ENCODE data around the gene RPL12.

The RPL12 gene

GRCh38 chr9:127428348-127428747 lies 22.9 kb downstream of the RPL12 start:
- ATAC-seq (ENCODE audit: insufficient read depth, low read depth) (no peak), DNase-seq (no peak)
- H3K4me3 ChIP-seq (ENCODE audit: low read depth in 1 of 2, low read length in 2 of 2) = no peak overlapping the region
- H3K9me3 ChIP-seq (ENCODE audit: insufficient read depth, low read length, severe bottlenecking) = no peaks in the 10 kb centered on the region
- no peaks in the 10 kb centered on the region for H3K27me3 ChIP-seq (ENCODE audit: insufficient read depth, low read length, poor library complexity)
- no peak for TF ChIP-seq EZH2 (IDR thresholded peaks at IDR 0.05; ENCODE audit: borderline replicate concordance, low read depth, low read length, severe bottlenecking)
- TF ChIP-seq, protein P1, sequence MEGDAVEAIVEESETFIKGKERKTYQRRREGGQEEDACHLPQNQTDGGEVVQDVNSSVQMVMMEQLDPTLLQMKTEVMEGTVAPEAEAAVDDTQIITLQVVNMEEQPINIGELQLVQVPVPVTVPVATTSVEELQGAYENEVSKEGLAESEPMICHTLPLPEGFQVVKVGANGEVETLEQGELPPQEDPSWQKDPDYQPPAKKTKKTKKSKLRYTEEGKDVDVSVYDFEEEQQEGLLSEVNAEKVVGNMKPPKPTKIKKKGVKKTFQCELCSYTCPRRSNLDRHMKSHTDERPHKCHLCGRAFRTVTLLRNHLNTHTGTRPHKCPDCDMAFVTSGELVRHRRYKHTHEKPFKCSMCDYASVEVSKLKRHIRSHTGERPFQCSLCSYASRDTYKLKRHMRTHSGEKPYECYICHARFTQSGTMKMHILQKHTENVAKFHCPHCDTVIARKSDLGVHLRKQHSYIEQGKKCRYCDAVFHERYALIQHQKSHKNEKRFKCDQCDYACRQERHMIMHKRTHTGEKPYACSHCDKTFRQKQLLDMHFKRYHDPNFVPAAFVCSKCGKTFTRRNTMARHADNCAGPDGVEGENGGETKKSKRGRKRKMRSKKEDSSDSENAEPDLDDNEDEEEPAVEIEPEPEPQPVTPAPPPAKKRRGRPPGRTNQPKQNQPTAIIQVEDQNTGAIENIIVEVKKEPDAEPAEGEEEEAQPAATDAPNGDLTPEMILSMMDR (IDR thresholded peaks at IDR 0.05; ENCODE audit: borderline replicate concordance, extremely low read depth, low read length, poor library complexity, severe bottlenecking) = no peak
- H3K4me1 ChIP-seq (ENCODE audit: insufficient read depth, low read length) = peaks cover 21% of the 10 kb centered on the region
- H4K20me1 ChIP-seq (ENCODE audit: insufficient read depth, low read length) = no peaks in the 10 kb centered on the region
- no peak overlapping the region for H2AFZ ChIP-seq (ENCODE audit: low read depth, low read length)
- H3K79me2 ChIP-seq (ENCODE audit: insufficient read depth, low read length) = peaks cover 37% of the 10 kb centered on the region
- H3K36me3 ChIP-seq (ENCODE audit: insufficient read depth, low read length) = peaks cover 22% of the 10 kb centered on the region
- H3K9ac ChIP-seq (ENCODE audit: low read depth, low read length) = no peak overlapping the region
- H3K27ac ChIP-seq (ENCODE audit: low read length) = no peak overlapping the region
- no peak overlapping the region for H3K4me2 ChIP-seq (ENCODE audit: insufficient read depth, low read length)

GRCh38 chr9:127426756-127427155 lies 24.4 kb downstream of the RPL12 start:
- Histone ChIP-seq H3K9ac (ENCODE audit: low read depth, low read length) (no peak overlapping the region), H3K4me2 (ENCODE audit: insufficient read depth, low read length) (peak overlapping the region; percentile 92; the same call in 1 of the 2 replicates), H3K9me3 (ENCODE audit: insufficient read depth, low read length, severe bottlenecking) (no peaks in the 10 kb centered on the region), H4K20me1 (ENCODE audit: insufficient read depth, low read length) (no peaks in the 10 kb centered on the region), H3K27me3 (ENCODE audit: insufficient read depth, low read length, poor library complexity) (no peaks in the 10 kb centered on the region), H3K36me3 (ENCODE audit: insufficient read depth, low read length) (peaks cover 16% of the 10 kb centered on the region), H3K79me2 (ENCODE audit: insufficient read depth, low read length) (peaks cover 42% of the 10 kb centered on the region), H3K27ac (ENCODE audit: low read length) (no peak overlapping the region), H2AFZ (ENCODE audit: low read depth, low read length) (no peak overlapping the region), H3K4me1 (ENCODE audit: insufficient read depth, low read length) (peaks cover 31% of the 10 kb centered on the region), H3K4me3 (ENCODE audit: low read depth in 1 of 2, low read length in 2 of 2) (no peak overlapping the region)
- DNase-seq (no peak), ATAC-seq (ENCODE audit: insufficient read depth, low read depth) (no peak)
- TF ChIP-seq, protein P1 (IDR thresholded peaks at IDR 0.05; ENCODE audit: borderline replicate concordance, extremely low read depth, low read length, poor library complexity, severe bottlenecking) = no peak

DNA sequence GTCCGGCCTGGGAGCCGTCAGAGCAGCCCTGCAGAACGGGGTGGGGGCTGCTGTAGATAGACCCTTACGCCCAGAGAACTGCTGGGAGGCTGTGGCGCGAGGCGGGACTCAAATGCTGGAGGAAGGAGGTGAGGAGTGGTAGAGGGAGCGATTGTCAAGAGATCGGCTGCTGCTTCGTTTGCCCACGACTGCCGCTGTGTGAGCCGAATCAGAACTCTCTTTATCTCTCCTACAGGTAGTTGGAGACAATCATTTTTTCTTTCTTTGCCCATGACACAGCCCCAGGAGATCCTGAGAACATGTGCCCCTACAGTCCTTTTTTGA lies 26.6 kb downstream of the RPL12 start:
- Histone ChIP-seq H4K20me1 (ENCODE audit: insufficient read depth, low read length) (no peaks in the 10 kb centered on the region), H3K27ac (ENCODE audit: low read length) (peak overlapping the region; percentile 81), H3K9me3 (ENCODE audit: insufficient read depth, low read length, severe bottlenecking) (no peaks in the 10 kb centered on the region), H3K79me2 (ENCODE audit: insufficient read depth, low read length) (peaks cover 42% of the 10 kb centered on the region), H3K4me3 (ENCODE audit: low read depth in 1 of 2, low read length in 2 of 2) (peak overlapping the region; percentile 45 to 89; a peak in 3 of 4 replicates), H3K36me3 (ENCODE audit: insufficient read depth, low read length) (peaks cover 7% of the 10 kb centered on the region; the same call in 1 of the 2 replicates), H3K4me2 (ENCODE audit: insufficient read depth, low read length) (peak overlapping the region; percentile 92), H3K4me1 (ENCODE audit: insufficient read depth, low read length) (peaks cover 31% of the 10 kb centered on the region), H3K9ac (ENCODE audit: low read depth, low read length) (peak overlapping the region; percentile 71), H2AFZ (ENCODE audit: low read depth, low read length) (peak overlapping the region; percentile 89), H3K27me3 (ENCODE audit: insufficient read depth, low read length, poor library complexity) (no peaks in the 10 kb centered on the region)
- TF ChIP-seq EZH2 (IDR thresholded peaks at IDR 0.05; ENCODE audit: borderline replicate concordance, low read depth, low read length, severe bottlenecking) = no peak
- TF ChIP-seq, protein P1 (IDR thresholded peaks at IDR 0.05; ENCODE audit: borderline replicate concordance, extremely low read depth, low read length, poor library complexity, severe bottlenecking) = no peak
- ATAC-seq (ENCODE audit: insufficient read depth, low read depth) (peak; percentile 44), DNase-seq (no peak)
